Mammary epithelial cell (primary cell): ENCODE results near the gene DAZAP1.

Source experiments
- EZH2 ChIP-seq: IDR thresholded peaks from 2 replicates; pipeline ENCODE4 v1.6.1; 2012; ENCODE audit warnings: low read length, inconsistent platforms, borderline replicate concordance
- TF ChIP-seq, protein P1 (sequence below), 2 donors: IDR thresholded peaks in 1 of 2; conservative IDR thresholded peaks in 1 of 2; 2 replicates each; pipeline ENCODE4 v1.5.1; 2011 to 2012; ENCODE audit warnings: inconsistent platforms in 2 of 2, low read length in 2 of 2, mild to moderate bottlenecking in 2 of 2, control low read depth in 1 of 2, low read depth in 1 of 2; ENCODE audit not compliant: insufficient read depth in 1 of 2; ENCODE audit errors: extremely low read depth in 1 of 2

DNA sequence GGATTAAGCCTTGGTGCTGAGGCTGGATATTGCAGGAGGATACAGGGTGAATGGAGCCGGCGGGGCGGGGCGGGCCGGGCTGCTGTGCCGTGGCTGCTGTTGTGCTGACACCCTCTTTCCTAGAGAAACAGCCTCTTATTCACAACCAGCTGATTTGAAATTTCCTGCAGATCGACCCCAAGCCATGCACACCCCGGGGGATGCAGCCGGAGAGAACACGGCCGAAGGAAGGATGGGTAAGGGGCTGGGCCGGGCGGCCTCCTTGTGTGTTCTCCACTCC lies 11.1 kb downstream of the DAZAP1 start:
- TF ChIP-seq, protein P1, sequence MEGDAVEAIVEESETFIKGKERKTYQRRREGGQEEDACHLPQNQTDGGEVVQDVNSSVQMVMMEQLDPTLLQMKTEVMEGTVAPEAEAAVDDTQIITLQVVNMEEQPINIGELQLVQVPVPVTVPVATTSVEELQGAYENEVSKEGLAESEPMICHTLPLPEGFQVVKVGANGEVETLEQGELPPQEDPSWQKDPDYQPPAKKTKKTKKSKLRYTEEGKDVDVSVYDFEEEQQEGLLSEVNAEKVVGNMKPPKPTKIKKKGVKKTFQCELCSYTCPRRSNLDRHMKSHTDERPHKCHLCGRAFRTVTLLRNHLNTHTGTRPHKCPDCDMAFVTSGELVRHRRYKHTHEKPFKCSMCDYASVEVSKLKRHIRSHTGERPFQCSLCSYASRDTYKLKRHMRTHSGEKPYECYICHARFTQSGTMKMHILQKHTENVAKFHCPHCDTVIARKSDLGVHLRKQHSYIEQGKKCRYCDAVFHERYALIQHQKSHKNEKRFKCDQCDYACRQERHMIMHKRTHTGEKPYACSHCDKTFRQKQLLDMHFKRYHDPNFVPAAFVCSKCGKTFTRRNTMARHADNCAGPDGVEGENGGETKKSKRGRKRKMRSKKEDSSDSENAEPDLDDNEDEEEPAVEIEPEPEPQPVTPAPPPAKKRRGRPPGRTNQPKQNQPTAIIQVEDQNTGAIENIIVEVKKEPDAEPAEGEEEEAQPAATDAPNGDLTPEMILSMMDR (conservative IDR thresholded peaks at IDR 0.05 in 1 of 2, IDR thresholded peaks at IDR 0.05 in 1 of 2; ENCODE audit: extremely low read depth in 1 of 2, insufficient read depth in 1 of 2, low read depth in 1 of 2, low read length in 2 of 2), result no peak
- no peak for TF ChIP-seq EZH2
